Measurements from ENCODE around the gene SENP5.

- TF ChIP-seq, protein P1, sequence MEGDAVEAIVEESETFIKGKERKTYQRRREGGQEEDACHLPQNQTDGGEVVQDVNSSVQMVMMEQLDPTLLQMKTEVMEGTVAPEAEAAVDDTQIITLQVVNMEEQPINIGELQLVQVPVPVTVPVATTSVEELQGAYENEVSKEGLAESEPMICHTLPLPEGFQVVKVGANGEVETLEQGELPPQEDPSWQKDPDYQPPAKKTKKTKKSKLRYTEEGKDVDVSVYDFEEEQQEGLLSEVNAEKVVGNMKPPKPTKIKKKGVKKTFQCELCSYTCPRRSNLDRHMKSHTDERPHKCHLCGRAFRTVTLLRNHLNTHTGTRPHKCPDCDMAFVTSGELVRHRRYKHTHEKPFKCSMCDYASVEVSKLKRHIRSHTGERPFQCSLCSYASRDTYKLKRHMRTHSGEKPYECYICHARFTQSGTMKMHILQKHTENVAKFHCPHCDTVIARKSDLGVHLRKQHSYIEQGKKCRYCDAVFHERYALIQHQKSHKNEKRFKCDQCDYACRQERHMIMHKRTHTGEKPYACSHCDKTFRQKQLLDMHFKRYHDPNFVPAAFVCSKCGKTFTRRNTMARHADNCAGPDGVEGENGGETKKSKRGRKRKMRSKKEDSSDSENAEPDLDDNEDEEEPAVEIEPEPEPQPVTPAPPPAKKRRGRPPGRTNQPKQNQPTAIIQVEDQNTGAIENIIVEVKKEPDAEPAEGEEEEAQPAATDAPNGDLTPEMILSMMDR (IDR thresholded peaks at IDR 0.05): no peak
- no peak for TF ChIP-seq POLR2A (IDR thresholded peaks at IDR 0.05)
Measured at GRCh38 chr3:196835086-196835485, 32.6 kb upstream of the SENP5 start.
